ENCODE measurements around the gene WWOX. TPM values are rescaled to one million over a fixed set of nuclear protein-coding genes. Genes with fewer than 3 reads are reported as not detected.
A peak's percentile ranks its signal among the peaks of the same experiment; 100 is the strongest.

The WWOX gene
- total RNA-seq, 4 donors from 2014 or later: 135 to 209 (median 159) TPM

DNA sequence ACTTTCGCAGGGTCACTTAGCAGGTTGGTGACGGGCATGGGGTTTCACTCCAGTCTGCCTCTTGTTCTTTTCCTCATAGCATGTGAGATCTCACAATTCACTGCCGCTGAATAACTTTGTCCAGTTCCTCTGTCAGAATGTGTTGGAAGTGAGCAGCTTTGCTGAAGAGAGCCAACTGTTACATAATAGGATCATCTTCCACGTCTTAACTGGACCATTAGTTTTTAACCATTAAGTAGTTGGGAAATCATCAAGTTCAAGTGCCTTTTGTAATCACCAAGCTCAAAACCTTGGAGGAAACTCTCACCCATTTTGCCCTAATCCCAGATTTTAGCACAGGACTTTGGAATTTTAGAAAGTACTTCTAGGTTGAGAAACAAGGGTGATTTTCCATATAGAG is 290.6 kb downstream of the WWOX start:
- no peak overlapping the region for H3K27ac ChIP-seq
- H3K4me3 ChIP-seq (replicated peaks in 1 of 3): no peak overlapping the region
- no peaks in the 10 kb centered on the region for H3K36me3 ChIP-seq
- no peaks in the 10 kb centered on the region for H3K27me3 ChIP-seq
- WGBS, 2 donors: 60 to 61% methylated on average over 4 of the region's 4 CpGs
- no peak for TF ChIP-seq POLR2A (IDR thresholded peaks at IDR 0.05)
- TF ChIP-seq, protein P1, sequence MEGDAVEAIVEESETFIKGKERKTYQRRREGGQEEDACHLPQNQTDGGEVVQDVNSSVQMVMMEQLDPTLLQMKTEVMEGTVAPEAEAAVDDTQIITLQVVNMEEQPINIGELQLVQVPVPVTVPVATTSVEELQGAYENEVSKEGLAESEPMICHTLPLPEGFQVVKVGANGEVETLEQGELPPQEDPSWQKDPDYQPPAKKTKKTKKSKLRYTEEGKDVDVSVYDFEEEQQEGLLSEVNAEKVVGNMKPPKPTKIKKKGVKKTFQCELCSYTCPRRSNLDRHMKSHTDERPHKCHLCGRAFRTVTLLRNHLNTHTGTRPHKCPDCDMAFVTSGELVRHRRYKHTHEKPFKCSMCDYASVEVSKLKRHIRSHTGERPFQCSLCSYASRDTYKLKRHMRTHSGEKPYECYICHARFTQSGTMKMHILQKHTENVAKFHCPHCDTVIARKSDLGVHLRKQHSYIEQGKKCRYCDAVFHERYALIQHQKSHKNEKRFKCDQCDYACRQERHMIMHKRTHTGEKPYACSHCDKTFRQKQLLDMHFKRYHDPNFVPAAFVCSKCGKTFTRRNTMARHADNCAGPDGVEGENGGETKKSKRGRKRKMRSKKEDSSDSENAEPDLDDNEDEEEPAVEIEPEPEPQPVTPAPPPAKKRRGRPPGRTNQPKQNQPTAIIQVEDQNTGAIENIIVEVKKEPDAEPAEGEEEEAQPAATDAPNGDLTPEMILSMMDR (IDR thresholded peaks at IDR 0.05): no peak
- H3K9me3 ChIP-seq: no peaks in the 10 kb centered on the region
- intact Hi-C loops (cut with DNase I): no loop called here
- no peak for DNase-seq
- peaks cover 17 to 21% of the 10 kb centered on the region in 2 donors for H3K4me1 ChIP-seq

- Histone ChIP-seq H3K27ac (no peak overlapping the region), H3K4me3 (replicated peaks in 1 of 3) (no peak overlapping the region), H3K4me1 (peaks cover 17 to 21% of the 10 kb centered on the region in 2 donors), H3K36me3 (no peaks in the 10 kb centered on the region), H3K9me3 (no peaks in the 10 kb centered on the region), H3K27me3 (no peaks in the 10 kb centered on the region)
- no peak for TF ChIP-seq POLR2A (IDR thresholded peaks at IDR 0.05)
- TF ChIP-seq, protein P1 (IDR thresholded peaks at IDR 0.05): no peak
- intact Hi-C loops (cut with DNase I): no loop called here
- WGBS, 2 donors: 73 to 74% methylated on average over 7 of the region's 7 CpGs
- DNase-seq: no peak
Observed at GRCh38 chr16:78390508-78391324, 291.3 kb downstream of the WWOX start.

- no peak overlapping the region for H3K4me3 ChIP-seq (replicated peaks in 1 of 3)
- H3K27me3 ChIP-seq: no peaks in the 10 kb centered on the region
- H3K36me3 ChIP-seq: no peaks in the 10 kb centered on the region
- no peak for TF ChIP-seq POLR2A (IDR thresholded peaks at IDR 0.05)
- TF ChIP-seq, protein P1 (IDR thresholded peaks at IDR 0.05): no peak
- WGBS, 2 donors: 58 to 67% methylated on average over 9 of the region's 9 CpGs
- no peaks in the 10 kb centered on the region for H3K9me3 ChIP-seq
- H3K4me1 ChIP-seq: peaks cover 17 to 21% of the 10 kb centered on the region in 2 donors
- DNase-seq: peak; percentile 9 to 13
- intact Hi-C loops (cut with DNase I): no loop called here
- H3K27ac ChIP-seq: peak overlapping the region in 2 of 3 donors; percentile 28 to 32
Observed at GRCh38 chr16:78392585-78393195, 293.2 kb downstream of the WWOX start.

- no peaks in the 10 kb centered on the region for H3K36me3 ChIP-seq
- H3K27ac ChIP-seq: no peak overlapping the region
- no peak overlapping the region for H3K4me3 ChIP-seq (replicated peaks in 1 of 3)
- WGBS, 2 donors: 93% methylated on average over 6 of the region's 6 CpGs
- intact Hi-C loops (cut with DNase I): no loop called here
- TF ChIP-seq, protein P1 (IDR thresholded peaks at IDR 0.05): no peak
- no peak for TF ChIP-seq POLR2A (IDR thresholded peaks at IDR 0.05)
- peaks cover 17 to 21% of the 10 kb centered on the region in 2 donors for H3K4me1 ChIP-seq
- DNase-seq: no peak
- H3K27me3 ChIP-seq: no peaks in the 10 kb centered on the region
- no peaks in the 10 kb centered on the region for H3K9me3 ChIP-seq
Observed at GRCh38 chr16:78395035-78395434, 295.6 kb downstream of the WWOX start.

DNA sequence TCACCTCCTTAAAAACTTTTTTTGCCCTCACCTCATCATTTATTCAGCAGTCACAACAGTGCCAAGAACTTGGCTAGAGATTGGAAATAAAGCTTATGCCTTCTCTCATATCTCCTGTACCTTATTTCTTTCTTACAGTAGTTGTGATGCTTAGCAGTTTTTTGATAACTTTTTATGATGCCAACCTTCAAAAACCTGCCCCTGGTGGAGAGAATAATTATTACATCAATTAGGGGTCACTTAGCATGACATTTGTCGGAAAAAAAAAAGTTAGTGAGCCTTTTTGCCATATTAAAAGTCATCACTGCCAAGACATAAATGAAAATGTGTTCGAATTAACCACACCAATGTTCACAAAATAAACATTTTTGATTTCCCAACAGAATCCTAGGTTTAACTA is 296.6 kb downstream of the WWOX start:
- no peaks in the 10 kb centered on the region for H3K27me3 ChIP-seq
- TF ChIP-seq POLR2A (IDR thresholded peaks at IDR 0.05): no peak
- TF ChIP-seq, protein P1 (IDR thresholded peaks at IDR 0.05): peak in 4 of 6 experiments; percentile 7 to 33 (median 16)
- no peak overlapping the region for H3K27ac ChIP-seq
- WGBS, 2 donors: 84 to 91% methylated on average over 2 of the region's 2 CpGs
- no peaks in the 10 kb centered on the region for H3K9me3 ChIP-seq
- H3K4me3 ChIP-seq (replicated peaks in 1 of 3): no peak overlapping the region
- H3K4me1 ChIP-seq: peaks cover 12% of the 10 kb centered on the region in 2 donors
- DNase-seq: no peak
- intact Hi-C loops (cut with DNase I): no loop called here
- no peaks in the 10 kb centered on the region for H3K36me3 ChIP-seq

Data from thyroid gland (tissue), 4 donors.